Osteocyte (in vitro differentiated cells): Measurements from ENCODE around the gene ANKRD60. TPM values are rescaled to one million over a fixed set of nuclear protein-coding genes. Genes with fewer than 3 reads are reported as not detected.

ENCODE experiments used
- DNase-seq: peaks from one replicate; pipeline ENCODE4 v3.0.0; 2021; ENCODE audit warnings: mixed read lengths; ENCODE audit not compliant: unreplicated experiment; ENCODE audit errors: extremely low spot score
- H3K27ac Mint-ChIP-seq: one replicate; pipeline ENCODE4 v1.8.0; 2021; ENCODE audit warnings: mild to moderate bottlenecking, mixed read lengths; ENCODE audit not compliant: unreplicated experiment
- H3K27me3 Mint-ChIP-seq: one replicate; pipeline ENCODE4 v1.8.0; 2021; ENCODE audit warnings: mixed read lengths; ENCODE audit not compliant: unreplicated experiment
- H3K36me3 Mint-ChIP-seq: one replicate; pipeline ENCODE4 v1.8.0; 2021; ENCODE audit warnings: mixed read lengths; ENCODE audit not compliant: unreplicated experiment
- H3K4me1 Mint-ChIP-seq: one replicate; pipeline ENCODE4 v1.8.0; 2021; ENCODE audit warnings: mixed read lengths; ENCODE audit not compliant: unreplicated experiment
- H3K4me3 Mint-ChIP-seq: one replicate; pipeline ENCODE4 v1.8.0; 2021; ENCODE audit warnings: mild to moderate bottlenecking, moderate library complexity, mixed read lengths; ENCODE audit not compliant: unreplicated experiment
- H3K9me3 Mint-ChIP-seq: one replicate; pipeline ENCODE4 v1.8.0; 2021; ENCODE audit warnings: mixed read lengths; ENCODE audit not compliant: unreplicated experiment
- total RNA-seq: library from RNA; stranded (reverse); gene quantifications from 2 replicates; pipeline ENCODE4 v1.2.1, GENCODE V29; 2021
- TF ChIP-seq, protein P1 (sequence below): fragments of 200-600 bp; sonication (generic); IDR thresholded peaks from 2 replicates; pipeline ENCODE4 v1.5.0; 2021; ENCODE audit warnings: antibody characterized with exemption, mild to moderate bottlenecking, moderate library complexity

ANKRD60 gene
- total RNA-seq, 1 donor from 2014 or later, result not detected

DNA sequence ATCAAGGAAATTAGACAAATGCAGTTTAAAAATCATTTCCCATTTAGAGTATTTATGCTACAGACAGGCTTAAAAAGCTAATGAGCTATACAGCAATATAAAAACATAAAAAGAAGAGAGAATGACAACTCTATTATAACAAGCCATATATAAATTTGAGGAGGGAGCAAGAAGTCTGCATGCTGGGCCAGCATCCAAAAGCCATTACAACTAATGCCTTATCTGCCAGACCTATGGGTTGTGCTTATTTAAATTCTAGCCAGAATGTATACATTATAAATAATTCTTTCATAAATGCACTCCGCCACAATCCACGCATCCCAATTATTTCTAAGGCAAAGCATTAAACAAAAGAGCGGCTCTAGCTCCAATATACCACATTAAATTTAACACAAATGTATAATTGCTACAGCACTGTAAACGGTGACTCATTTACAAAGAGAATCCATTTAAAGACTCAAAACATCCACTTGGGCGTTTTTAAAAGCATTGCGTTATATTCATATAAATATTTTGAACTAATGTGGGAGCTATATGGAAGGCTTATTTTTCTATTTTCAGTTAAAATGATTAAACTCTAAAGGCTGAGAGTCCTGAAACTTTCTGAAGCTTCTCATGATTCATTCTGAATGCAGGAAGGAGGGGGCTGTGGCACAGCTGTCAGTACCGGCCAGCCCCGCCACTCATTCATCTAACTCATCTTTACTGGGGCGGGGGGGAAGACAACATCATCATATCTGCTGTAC is 43.3 kb upstream of the ANKRD60 start:
- H3K4me3 Mint-ChIP-seq, result no peak overlapping the region
- TF ChIP-seq, protein P1, sequence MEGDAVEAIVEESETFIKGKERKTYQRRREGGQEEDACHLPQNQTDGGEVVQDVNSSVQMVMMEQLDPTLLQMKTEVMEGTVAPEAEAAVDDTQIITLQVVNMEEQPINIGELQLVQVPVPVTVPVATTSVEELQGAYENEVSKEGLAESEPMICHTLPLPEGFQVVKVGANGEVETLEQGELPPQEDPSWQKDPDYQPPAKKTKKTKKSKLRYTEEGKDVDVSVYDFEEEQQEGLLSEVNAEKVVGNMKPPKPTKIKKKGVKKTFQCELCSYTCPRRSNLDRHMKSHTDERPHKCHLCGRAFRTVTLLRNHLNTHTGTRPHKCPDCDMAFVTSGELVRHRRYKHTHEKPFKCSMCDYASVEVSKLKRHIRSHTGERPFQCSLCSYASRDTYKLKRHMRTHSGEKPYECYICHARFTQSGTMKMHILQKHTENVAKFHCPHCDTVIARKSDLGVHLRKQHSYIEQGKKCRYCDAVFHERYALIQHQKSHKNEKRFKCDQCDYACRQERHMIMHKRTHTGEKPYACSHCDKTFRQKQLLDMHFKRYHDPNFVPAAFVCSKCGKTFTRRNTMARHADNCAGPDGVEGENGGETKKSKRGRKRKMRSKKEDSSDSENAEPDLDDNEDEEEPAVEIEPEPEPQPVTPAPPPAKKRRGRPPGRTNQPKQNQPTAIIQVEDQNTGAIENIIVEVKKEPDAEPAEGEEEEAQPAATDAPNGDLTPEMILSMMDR, result no peak
- no peak overlapping the region for H3K27ac Mint-ChIP-seq
- peaks cover 15% of the 10 kb centered on the region for H3K9me3 Mint-ChIP-seq
- no peak for DNase-seq
- no peaks in the 10 kb centered on the region for H3K4me1 Mint-ChIP-seq
- H3K27me3 Mint-ChIP-seq, result no peaks in the 10 kb centered on the region
- H3K36me3 Mint-ChIP-seq, result peaks cover 18% of the 10 kb centered on the region

DNA sequence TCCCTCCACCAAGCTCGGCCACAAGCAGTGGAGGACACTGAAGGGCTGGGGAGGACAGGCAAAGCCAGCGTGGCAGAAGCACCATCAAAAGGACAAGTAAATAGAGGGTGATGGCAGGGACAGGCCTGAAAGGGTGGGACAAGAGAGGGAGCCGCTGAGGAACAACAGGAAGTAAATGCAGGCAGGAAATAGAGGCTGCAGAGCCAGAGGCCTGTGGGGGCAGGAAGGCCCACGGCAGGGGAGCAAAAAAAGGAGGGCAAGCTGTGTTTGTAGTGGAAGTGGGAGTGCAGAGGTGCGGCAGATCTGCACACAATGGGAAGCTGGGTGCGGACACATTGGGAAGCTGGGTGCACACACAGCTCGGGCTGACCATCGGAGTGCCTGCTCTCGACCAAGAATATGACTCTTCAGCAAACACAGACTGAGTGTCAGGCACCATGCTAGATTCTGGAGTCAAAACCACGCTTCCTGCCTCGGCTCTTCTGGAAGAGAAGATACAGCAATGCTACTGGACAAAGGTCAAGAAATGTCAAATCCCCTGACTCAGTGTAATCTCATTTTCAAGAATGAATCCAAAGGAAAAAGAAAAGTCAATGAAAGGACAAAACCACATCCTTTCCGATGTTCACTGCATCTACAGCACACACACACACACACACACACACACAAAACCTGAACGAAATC is 40.6 kb upstream of the ANKRD60 start:
- Mint-ChIP-seq H3K27ac (no peak overlapping the region), H3K36me3 (peaks cover 17% of the 10 kb centered on the region), H3K27me3 (no peaks in the 10 kb centered on the region), H3K4me3 (no peak overlapping the region), H3K9me3 (peaks cover 8% of the 10 kb centered on the region), H3K4me1 (no peaks in the 10 kb centered on the region)
- DNase-seq, result no peak
- TF ChIP-seq, protein P1, result no peak

DNA sequence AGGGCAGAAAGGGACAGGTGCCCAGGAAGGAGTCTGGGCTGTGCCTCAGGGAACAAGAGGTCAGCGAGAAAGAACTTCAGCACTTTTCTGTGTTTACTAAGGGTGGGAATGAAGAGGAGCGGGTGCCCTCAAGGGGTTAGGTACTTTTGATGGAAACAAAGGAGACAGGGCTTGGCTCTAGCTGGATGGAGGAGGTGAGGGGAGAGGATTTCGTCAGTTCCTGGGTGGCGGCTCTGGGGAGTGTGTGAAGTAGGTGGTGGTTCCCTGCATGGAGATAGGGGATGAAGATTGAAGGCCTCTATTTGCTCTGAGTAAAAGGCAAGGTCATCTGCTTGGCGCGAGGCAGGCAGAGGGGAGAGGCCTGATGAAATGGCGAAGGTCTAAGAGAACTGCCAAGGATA is 40.0 kb upstream of the ANKRD60 start:
- no peak overlapping the region for H3K27ac Mint-ChIP-seq
- no peaks in the 10 kb centered on the region for H3K27me3 Mint-ChIP-seq
- H3K4me1 Mint-ChIP-seq, result no peaks in the 10 kb centered on the region
- TF ChIP-seq, protein P1, result no peak
- H3K4me3 Mint-ChIP-seq, result no peak overlapping the region
- no peak for DNase-seq
- H3K36me3 Mint-ChIP-seq, result peaks cover 14% of the 10 kb centered on the region
- peaks cover 3% of the 10 kb centered on the region for H3K9me3 Mint-ChIP-seq

DNA sequence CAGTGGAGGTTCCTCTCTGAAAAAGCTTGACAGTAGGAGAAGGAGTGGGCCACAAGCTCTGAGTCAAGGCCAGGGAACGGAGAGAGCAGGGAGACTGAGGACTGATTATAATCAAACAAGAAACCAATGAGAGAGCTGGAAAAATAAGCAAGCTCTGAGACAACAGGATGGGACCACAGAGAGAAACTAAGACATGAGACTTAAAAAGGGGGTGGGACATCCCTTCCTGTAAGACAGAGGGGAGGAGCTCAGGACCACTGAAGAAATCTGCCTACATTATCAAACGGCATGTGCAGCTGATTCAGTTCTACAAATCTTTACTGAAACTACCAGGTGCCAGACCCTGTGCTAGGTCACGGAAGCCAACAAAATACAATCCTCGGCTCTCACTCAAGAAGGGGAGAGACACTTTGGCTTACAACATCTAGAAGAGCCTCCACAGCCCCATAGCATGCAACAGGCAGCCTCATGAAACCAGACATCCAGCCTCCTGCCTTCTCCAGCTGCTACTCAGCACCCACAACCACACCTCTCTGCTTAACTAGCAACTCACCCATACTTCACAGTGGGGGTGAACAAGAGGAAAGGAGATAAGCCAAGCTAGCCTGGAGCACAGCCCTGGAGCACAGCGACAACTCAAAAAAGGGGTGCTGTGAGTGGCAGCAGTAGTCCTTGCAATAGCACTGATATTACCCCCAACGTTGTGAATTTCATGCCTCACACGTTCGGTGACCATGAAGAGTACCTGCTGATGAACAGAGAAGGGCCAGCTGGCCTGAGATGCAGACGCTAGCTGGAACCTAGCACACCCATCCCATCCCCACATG is 39.1 kb upstream of the ANKRD60 start:
- no peak for DNase-seq
- H3K4me1 Mint-ChIP-seq, result no peaks in the 10 kb centered on the region
- TF ChIP-seq, protein P1, result no peak
- peaks cover 14% of the 10 kb centered on the region for H3K36me3 Mint-ChIP-seq
- H3K27ac Mint-ChIP-seq, result no peak overlapping the region
- H3K9me3 Mint-ChIP-seq, result no peaks in the 10 kb centered on the region
- H3K4me3 Mint-ChIP-seq, result no peak overlapping the region
- no peaks in the 10 kb centered on the region for H3K27me3 Mint-ChIP-seq
